Smooth muscle cell (in vitro differentiated cells): ENCODE measurements around the gene PITRM1. TPM values are rescaled to one million over a fixed set of nuclear protein-coding genes. Genes with fewer than 3 reads are reported as not detected.

Experiments used
- DNase-seq: peaks from one replicate; lab custom pipeline; 2025; ENCODE audit not compliant: unreplicated experiment; lab: John Stamatoyannopoulos, UW
- H2AFZ ChIP-seq: fragments of 200-600 bp; sonication (generic); 2 replicates; pipeline ENCODE4 v1.6.0; 2016; ENCODE audit warnings: antibody characterized with exemption, low read depth, mild to moderate bottlenecking
- H3F3A ChIP-seq: fragments of 200-600 bp; sonication (generic); 2 replicates; pipeline ENCODE4 v1.6.0; 2017; ENCODE audit warnings: antibody characterized with exemption, low read depth
- H3K27ac ChIP-seq: fragments of 200-600 bp; sonication (generic); 2 replicates; pipeline ENCODE4 v1.5.1; 2016; ENCODE audit warnings: low read depth, mild to moderate bottlenecking
- H3K27me3 ChIP-seq: fragments of 200-600 bp; sonication (generic); 2 replicates; pipeline ENCODE4 v1.6.1; 2016; ENCODE audit warnings: low read depth, mild to moderate bottlenecking
- H3K36me3 ChIP-seq: fragments of 200-600 bp; sonication (generic); 2 replicates; pipeline ENCODE4 v1.5.1; 2016; ENCODE audit warnings: low read depth
- H3K4me1 ChIP-seq: fragments of 200-600 bp; sonication (generic); 2 replicates; pipeline ENCODE4 v1.5.1; 2016; ENCODE audit warnings: low read depth
- H3K4me2 ChIP-seq: fragments of 200-600 bp; sonication (generic); 2 replicates; pipeline ENCODE4 v1.6.0; 2016; ENCODE audit warnings: mild to moderate bottlenecking
- H3K4me3 ChIP-seq: fragments of 200-600 bp; sonication (generic); 2 replicates; pipeline ENCODE4 v1.5.1; 2016; ENCODE audit warnings: mild to moderate bottlenecking
- H3K79me2 ChIP-seq: fragments of 200-600 bp; sonication (generic); 2 replicates; pipeline ENCODE4 v1.6.0; 2016; ENCODE audit warnings: low read depth, mild to moderate bottlenecking
- H3K9ac ChIP-seq: fragments of 200-600 bp; sonication (generic); 2 replicates; pipeline ENCODE4 v1.6.0; 2016; ENCODE audit warnings: low read depth
- H3K9me3 ChIP-seq: fragments of 200-600 bp; sonication (generic); replicated peaks from 2 replicates; pipeline ENCODE4 v1.5.1; 2016; ENCODE audit warnings: low read depth
- H4K20me1 ChIP-seq: fragments of 200-600 bp; sonication (generic); 2 replicates; pipeline ENCODE4 v1.6.0; 2016; ENCODE audit warnings: low read depth
- CTCF ChIP-seq: fragments of 200-600 bp; sonication (generic); IDR thresholded peaks from 2 replicates; pipeline ENCODE4 v1.5.1; 2017; ENCODE audit warnings: borderline replicate concordance, mild to moderate bottlenecking, antibody characterized with exemption; ENCODE audit not compliant: insufficient read depth, poor library complexity, severe bottlenecking
- WGBS: methylation state at CpG from one replicate; pipeline ENCODE4 v1.1.7; 2016; ENCODE audit warnings: low lambda C conversion rate; 5-methylcytosine and 5-hydroxymethylcytosine counted together
- polyA plus RNA-seq: library from polyadenylated mRNA; unstranded; fragments of >200 nt; fragmentation: Nextera tagmentation; extraction: Ambion mirVana; gene quantifications from 2 replicates; pipeline ENCODE4 v1.2.1, GENCODE V29; 2016
- total RNA-seq: library from RNA; depleted of rRNA; stranded (reverse); fragments of >200 nt; gene quantifications from 2 replicates; pipeline ENCODE4 v1.2.3, GENCODE V29; 2014

The PITRM1 gene
- total and polyA plus RNA-seq, 2 experiments from 2014 or later: 49.2 to 61.3 TPM

DNA sequence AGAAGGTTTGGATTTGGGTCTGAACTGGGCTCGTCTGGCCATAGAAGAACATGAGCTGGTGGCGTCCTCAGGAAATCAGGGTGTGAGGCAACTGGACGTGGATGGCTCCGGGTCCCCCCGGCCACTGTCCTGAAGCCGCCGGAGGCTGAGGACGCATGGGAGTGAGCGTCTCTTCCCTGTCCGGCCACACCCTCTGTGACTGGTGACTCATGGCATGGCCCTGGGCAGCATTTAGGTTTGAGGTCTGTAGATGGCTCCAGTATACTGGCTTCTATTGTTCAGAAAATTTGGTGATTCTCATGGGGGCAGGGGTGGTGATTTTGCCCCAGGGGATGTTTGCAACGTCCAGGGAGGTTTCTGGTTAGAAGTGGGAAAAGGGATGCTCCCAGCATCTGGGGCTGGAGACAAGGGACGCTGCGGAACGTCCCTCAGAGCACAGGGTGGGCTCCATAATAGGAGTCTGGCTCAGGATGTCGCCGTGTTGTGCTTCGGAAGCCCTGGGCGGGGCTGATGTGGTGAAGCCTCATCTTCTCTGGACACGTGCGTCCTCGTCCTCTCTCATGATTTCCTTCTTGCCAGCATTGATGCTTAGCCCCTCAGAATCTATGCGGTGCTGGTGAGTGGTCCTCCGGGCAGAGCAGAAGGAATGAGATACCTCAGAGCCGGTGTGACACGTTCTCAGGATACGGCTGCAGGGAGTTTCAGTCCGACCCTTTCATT, 49.9 kb downstream of the PITRM1 start:
- H3K4me2 ChIP-seq: no peak overlapping the region
- no peaks in the 10 kb centered on the region for H3K79me2 ChIP-seq
- no peak overlapping the region for H3K9ac ChIP-seq
- peaks cover 5% of the 10 kb centered on the region for H3F3A ChIP-seq
- no peaks in the 10 kb centered on the region for H3K27me3 ChIP-seq
- 84% methylated on average over 27 of the region's 27 CpGs for WGBS
- no peak overlapping the region for H3K27ac ChIP-seq
- H3K4me3 ChIP-seq: no peak overlapping the region
- H2AFZ ChIP-seq: no peak overlapping the region
- DNase-seq: no peak
- H3K9me3 ChIP-seq: no peaks in the 10 kb centered on the region
- peaks cover 15% of the 10 kb centered on the region for H4K20me1 ChIP-seq
- no peaks in the 10 kb centered on the region for H3K36me3 ChIP-seq
- TF ChIP-seq CTCF: no peak
- H3K4me1 ChIP-seq: peaks cover 4% of the 10 kb centered on the region

GRCh38 chr10:3122034-3122433, 50.5 kb downstream of the PITRM1 start:
- H2AFZ ChIP-seq: no peak overlapping the region
- WGBS: 95% methylated on average over 14 of the region's 14 CpGs
- no peak overlapping the region for H3K4me3 ChIP-seq
- H3K36me3 ChIP-seq: no peaks in the 10 kb centered on the region
- no peaks in the 10 kb centered on the region for H3K27me3 ChIP-seq
- peaks cover 9% of the 10 kb centered on the region for H4K20me1 ChIP-seq
- no peak overlapping the region for H3K9ac ChIP-seq
- H3K4me2 ChIP-seq: no peak overlapping the region
- no peaks in the 10 kb centered on the region for H3K4me1 ChIP-seq
- no peak for TF ChIP-seq CTCF
- H3K79me2 ChIP-seq: no peaks in the 10 kb centered on the region
- DNase-seq: no peak
- no peaks in the 10 kb centered on the region for H3K9me3 ChIP-seq
- H3K27ac ChIP-seq: no peak overlapping the region
- H3F3A ChIP-seq: peaks cover 5% of the 10 kb centered on the region

- H3K9ac ChIP-seq: no peak overlapping the region
- H3K27me3 ChIP-seq: no peaks in the 10 kb centered on the region
- H3K4me3 ChIP-seq: no peak overlapping the region
- H3F3A ChIP-seq: no peaks in the 10 kb centered on the region
- DNase-seq: no peak
- no peaks in the 10 kb centered on the region for H3K4me1 ChIP-seq
- TF ChIP-seq CTCF: peak; percentile 50
- peaks cover 4% of the 10 kb centered on the region for H3K36me3 ChIP-seq
- H3K4me2 ChIP-seq: no peak overlapping the region
- no peak overlapping the region for H3K27ac ChIP-seq
- WGBS: 92% methylated on average over 31 of the region's 31 CpGs
- no peak overlapping the region for H2AFZ ChIP-seq
- H3K79me2 ChIP-seq: no peaks in the 10 kb centered on the region
- no peaks in the 10 kb centered on the region for H4K20me1 ChIP-seq
- no peaks in the 10 kb centered on the region for H3K9me3 ChIP-seq
These were observed 52.7 kb downstream of the PITRM1 start for GRCh38 chr10:3119796-3120459.
